Measurements from ENCODE around the gene MACROD1.

- TF ChIP-seq POLR2A (IDR thresholded peaks at IDR 0.05) (no peak), CTCF (IDR thresholded peaks at IDR 0.05) (no peak), POLR2AphosphoS5 (IDR thresholded peaks at IDR 0.05; ENCODE audit: insufficient read depth in 1 of 2, low read depth in 1 of 2) (no peak)
Measured at GRCh38 chr11:64209563-64209843, 43.6 kb upstream of the MACROD1 start.
